ENCODE measurements around the gene AMZ1. TPM values are rescaled to one million over a fixed set of nuclear protein-coding genes. Genes with fewer than 3 reads are reported as not detected.

Gene AMZ1
- total RNA-seq, 6 experiments from 2014 or later = 6.2 to 11.3 (median 7.8) TPM

DNA sequence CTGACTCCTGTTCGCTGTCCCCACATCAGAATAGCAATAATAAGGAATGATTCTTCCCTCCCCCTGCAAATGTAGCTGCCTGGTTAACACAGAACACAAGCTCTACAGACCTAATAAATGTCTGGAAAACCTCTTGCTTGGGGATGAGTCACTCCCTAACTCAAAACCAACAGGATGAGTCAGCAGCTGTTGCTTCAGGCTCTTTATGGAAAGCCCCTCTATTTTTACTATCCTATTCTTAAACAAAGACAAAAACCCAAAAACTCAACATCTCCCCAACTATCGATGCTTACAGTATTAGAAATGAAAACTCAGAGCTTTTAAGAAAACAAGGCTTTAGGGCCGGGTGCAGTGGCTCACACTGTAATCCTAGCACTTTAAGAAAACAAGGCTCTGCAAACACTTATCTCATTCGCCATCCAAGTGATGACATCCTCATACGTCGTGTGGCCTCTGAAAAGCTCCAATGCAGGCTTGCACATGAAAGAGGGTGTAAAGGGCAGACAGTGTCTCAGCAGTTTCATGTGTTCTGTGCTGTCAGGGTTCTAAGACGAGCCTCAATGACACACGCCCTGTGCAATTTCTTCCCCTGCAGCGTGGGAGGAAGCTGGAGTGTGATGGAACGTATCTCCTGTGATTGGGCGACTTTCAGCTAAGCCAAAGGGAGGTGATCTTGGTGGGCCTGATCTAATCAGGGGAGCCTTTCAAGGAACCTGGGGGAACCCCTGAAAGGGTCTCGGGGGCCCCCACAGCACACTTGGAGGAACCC lies 70.1 kb downstream of the AMZ1 start:
- Mint-ChIP-seq H3K27me3 (ENCODE audit: insufficient read depth) (peaks cover 4% of the 10 kb centered on the region), H3K36me3 (ENCODE audit: low read depth) (peaks cover 61% of the 10 kb centered on the region), H3K4me1 (ENCODE audit: low read depth) (peaks cover 86% of the 10 kb centered on the region)

GRCh38 chr7:2758673-2759616 lies 70.9 kb downstream of the AMZ1 start:
- H3K4me1 Mint-ChIP-seq (ENCODE audit: low read depth) = peaks cover 88% of the 10 kb centered on the region
- peaks cover 2% of the 10 kb centered on the region; the same call in 1 of the 2 replicates for H3K27me3 Mint-ChIP-seq (ENCODE audit: insufficient read depth)
- peaks cover 7% of the 10 kb centered on the region; the same call in 1 of the 2 replicates for H3K9me3 Mint-ChIP-seq
- TF ChIP-seq CTCF (IDR thresholded peaks at IDR 0.05) = no peak
- peak overlapping the region; percentile 85 for H3K4me3 Mint-ChIP-seq
- no peak for DNase-seq
- H3K27ac Mint-ChIP-seq = peak overlapping the region; percentile 95
- peaks cover 54% of the 10 kb centered on the region for H3K36me3 Mint-ChIP-seq (ENCODE audit: low read depth)

More for the DNA sequence above, 70.1 kb downstream of the AMZ1 start:
- no peak for TF ChIP-seq CTCF (IDR thresholded peaks at IDR 0.05)
- peak; percentile 99 for DNase-seq
- Mint-ChIP-seq H3K27ac (peak overlapping the region; percentile 95), H3K9me3 (peaks cover 7% of the 10 kb centered on the region; the same call in 1 of the 2 replicates), H3K4me3 (peak overlapping the region; percentile 85)

DNA sequence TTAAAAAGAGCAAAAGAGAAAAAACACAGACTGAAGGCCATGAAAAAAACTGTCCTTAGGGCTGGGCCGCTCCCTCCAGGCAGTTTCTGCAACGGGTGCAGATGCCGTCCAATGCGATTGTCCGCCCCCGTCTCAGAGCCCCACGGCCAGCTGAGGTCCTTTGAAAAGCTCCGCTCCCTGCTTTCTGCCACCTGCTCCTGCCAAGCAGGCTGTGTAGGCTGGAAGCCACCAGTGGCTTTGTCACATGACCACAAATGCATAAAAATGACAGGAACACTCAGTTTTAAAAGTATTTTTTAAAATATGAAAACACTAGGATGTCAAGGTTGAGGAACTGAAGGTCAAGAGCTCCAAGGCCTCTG lies 71.7 kb downstream of the AMZ1 start:
- Mint-ChIP-seq H3K27me3 (ENCODE audit: insufficient read depth) (peaks cover 6% of the 10 kb centered on the region), H3K9me3 (peaks cover 7% of the 10 kb centered on the region; the same call in 1 of the 2 replicates), H3K4me3 (no peak overlapping the region), H3K4me1 (ENCODE audit: low read depth) (peaks cover 80% of the 10 kb centered on the region), H3K27ac (peak overlapping the region; percentile 95), H3K36me3 (ENCODE audit: low read depth) (peaks cover 50% of the 10 kb centered on the region)
- no peak for TF ChIP-seq CTCF (IDR thresholded peaks at IDR 0.05)
- DNase-seq = no peak

DNA sequence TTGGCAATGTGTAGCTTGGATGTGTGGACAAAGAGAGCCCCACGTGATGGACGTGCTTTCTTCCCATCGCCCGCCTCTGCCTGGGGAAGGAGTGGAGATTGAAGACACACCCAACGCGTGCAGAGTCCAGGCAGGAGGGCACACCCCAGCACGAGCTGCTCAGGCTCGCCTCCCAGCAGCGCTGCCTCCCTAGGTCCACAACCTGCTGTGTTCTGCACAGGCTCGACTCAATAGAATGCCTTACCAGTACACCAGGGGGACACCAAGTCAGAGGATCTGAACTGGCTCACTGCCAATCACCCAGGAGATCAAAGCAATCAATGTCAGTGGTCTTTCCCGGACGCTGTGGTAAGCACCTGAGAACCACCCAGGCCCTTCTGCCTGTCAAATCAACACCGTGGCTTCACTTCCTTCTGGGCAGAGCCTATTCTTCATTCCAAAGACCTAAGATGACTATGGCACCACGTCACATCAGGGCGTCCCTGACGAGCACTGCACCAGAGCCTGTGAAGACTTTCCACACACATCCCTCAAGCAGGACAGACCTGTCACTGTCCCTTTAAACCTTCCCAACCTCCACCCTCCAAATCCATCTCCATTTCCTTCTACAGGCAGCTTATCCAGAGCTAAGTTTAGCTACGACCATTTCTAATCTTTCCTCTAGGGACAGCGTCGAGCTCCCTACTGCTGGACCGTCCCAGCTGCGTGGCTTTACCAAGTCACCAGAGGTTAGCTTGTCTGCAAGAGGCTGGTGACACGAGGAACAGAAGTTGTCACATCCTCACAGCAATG lies 72.3 kb downstream of the AMZ1 start:
- Mint-ChIP-seq H3K27ac (peak overlapping the region; percentile 57), H3K4me3 (no peak overlapping the region), H3K27me3 (ENCODE audit: insufficient read depth) (peaks cover 6% of the 10 kb centered on the region), H3K4me1 (ENCODE audit: low read depth) (peaks cover 75% of the 10 kb centered on the region), H3K9me3 (peaks cover 4% of the 10 kb centered on the region; the same call in 1 of the 2 replicates), H3K36me3 (ENCODE audit: low read depth) (peaks cover 44% of the 10 kb centered on the region)
- peak; percentile 68 for TF ChIP-seq CTCF (IDR thresholded peaks at IDR 0.05)
- no peak for DNase-seq

- Mint-ChIP-seq H3K4me1 (ENCODE audit: low read depth) (peaks cover 66% of the 10 kb centered on the region), H3K36me3 (ENCODE audit: low read depth) (peaks cover 35% of the 10 kb centered on the region), H3K27ac (peak overlapping the region; percentile 33; the same call in 1 of the 2 replicates), H3K27me3 (ENCODE audit: insufficient read depth) (peaks cover 6% of the 10 kb centered on the region), H3K4me3 (no peak overlapping the region), H3K9me3 (no peaks in the 10 kb centered on the region)
- no peak for TF ChIP-seq CTCF (IDR thresholded peaks at IDR 0.05)
- DNase-seq = no peak
Measured at GRCh38 chr7:2761131-2761624, 73.2 kb downstream of the AMZ1 start.
